ENCODE results near the gene ZNF121.
"Not testable (repeated sequence)": the region's sequence is repeated elsewhere in the genome, so short reads cannot be mapped to it uniquely, and the experiment has no call there.

The ZNF121 gene

DNA sequence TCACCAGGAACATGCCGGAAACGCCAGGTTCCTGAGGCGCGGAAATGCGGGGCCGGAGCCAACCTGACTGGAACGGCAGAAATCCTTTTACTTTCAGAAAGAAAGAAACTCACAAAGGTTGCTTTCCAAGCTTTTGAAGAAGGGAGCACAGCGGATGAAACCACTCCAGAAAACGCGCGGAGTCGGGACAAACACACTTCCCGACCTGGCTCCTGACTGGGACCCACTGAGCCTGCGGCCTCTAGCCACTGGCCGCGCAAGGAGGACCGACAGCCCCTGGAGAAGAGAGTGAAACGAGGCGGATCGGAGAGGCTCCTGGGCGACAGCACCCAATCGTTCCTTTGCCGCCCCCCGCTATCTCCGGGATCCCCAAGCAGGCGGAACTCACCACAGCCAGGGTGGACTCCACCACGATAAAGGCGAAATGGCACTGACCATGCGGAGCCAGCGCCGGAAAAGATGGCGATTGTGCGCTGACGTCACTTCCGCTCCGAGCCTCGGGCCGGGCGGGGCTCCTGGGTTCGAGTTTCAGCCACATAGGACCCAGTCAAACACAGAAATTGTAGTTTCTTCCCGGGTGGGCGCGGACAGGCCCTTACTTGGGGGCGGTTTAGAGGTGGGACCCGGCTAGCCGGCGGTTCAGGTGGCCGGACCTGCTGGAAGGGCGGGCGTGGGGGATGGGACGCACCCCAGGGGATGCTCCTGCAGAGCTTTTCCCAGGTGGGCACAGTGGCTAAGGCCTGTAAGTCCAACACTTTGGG is at the start of gene ZNF121:
Gene ZNF121 (minus strand): TSS at position 432 of the 761 bp plus-strand sequence. CDS start 16,407 bp downstream, outside the sequence.
- in situ Hi-C loops (cut with HindIII; ENCODE audit: low pct_ligation_motif_present, low pct_unique_long_range_greater_than_20kb, low sequenced_read_pairs), result no loop called here
- peak; percentile 79 for DNase-seq

GRCh38 chr19:9627856-9628255 is 43.6 kb upstream of the ZNF121 start:
- in situ Hi-C loops (cut with HindIII; ENCODE audit: low pct_ligation_motif_present, low pct_unique_long_range_greater_than_20kb, low sequenced_read_pairs), result no loop called here
- no peak for DNase-seq

- in situ Hi-C loops (cut with HindIII; ENCODE audit: low pct_ligation_motif_present, low pct_unique_long_range_greater_than_20kb, low sequenced_read_pairs), result no loop called here
- DNase-seq, result no peak
These were observed 38.2 kb upstream of the ZNF121 start for GRCh38 chr19:9622531-9622930.

DNA sequence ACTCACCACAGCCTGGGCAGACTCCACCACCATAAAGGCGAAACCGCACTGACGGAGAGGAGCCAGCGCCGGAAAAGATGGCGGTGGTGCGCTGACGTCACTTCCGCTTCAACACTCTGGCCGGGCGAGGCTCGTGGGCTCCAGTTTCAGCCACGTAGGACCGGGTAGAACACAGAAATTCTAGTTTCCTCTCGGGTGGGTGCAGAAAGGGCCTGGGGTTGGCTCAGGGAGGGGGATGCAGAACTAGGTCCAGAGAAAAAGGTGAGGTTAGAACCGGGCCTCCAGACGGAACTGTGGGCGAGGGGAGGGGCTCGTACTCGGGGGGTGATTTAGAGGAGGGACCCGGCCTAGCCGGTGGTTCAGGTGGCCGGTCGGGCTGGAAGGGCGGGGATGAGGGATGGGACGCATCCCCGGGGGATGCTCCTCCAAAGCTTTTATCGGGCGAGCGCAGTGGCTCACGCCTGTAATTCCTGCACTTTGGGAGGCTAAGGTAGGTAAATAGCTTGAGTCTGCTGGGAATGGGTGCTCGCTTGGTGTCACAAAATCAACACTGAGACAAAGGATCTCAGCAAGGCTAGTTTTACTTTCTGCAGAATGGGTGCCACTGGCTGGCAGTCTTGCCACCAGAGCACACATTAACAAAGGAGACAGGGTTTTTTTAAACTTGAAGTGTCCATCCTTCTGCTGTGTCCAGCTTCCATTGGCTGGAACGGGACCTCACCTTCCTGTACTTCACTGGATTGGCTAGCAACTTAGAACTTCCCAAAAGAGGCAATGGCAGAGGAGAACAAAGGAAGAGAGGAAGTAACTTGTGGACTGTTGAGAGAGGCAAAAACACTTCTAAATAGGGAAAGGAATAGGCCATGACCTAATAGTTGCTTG is 37.1 kb upstream of the ZNF121 start, which contains the start of gene ZNF561:
Gene ZNF561 (minus strand): TSS at position 77 of the 882 bp plus-strand sequence. CDS start 1,776 bp downstream, outside the sequence.
- DNase-seq, result peak; percentile 84
- in situ Hi-C loops (cut with HindIII; ENCODE audit: low pct_ligation_motif_present, low pct_unique_long_range_greater_than_20kb, low sequenced_read_pairs), result no loop called here

- DNase-seq, result no peak
- in situ Hi-C loops (cut with HindIII; ENCODE audit: low pct_ligation_motif_present, low pct_unique_long_range_greater_than_20kb, low sequenced_read_pairs), result no loop called here
These were observed 36.5 kb upstream of the ZNF121 start for GRCh38 chr19:9620842-9621155.

DNA sequence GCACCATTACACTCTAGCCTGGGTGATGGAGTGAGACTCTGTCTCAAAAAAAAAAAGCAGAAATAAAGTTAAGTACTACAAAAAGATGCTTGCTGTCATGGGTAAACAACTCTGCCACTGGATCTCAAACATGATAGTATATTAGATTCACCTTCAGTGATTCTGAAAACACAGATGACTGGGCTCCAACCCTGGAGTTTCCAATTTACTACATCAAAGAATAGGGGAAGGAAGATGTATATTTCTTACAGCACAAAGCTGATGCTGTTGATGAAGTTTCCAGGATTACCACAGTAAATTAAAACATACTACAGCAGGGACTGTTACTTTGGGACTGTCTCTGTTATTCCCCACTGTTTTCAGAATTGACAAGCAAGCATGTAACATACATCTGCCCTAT is 31.5 kb upstream of the ZNF121 start:
- DNase-seq, result no peak
- in situ Hi-C loops (cut with HindIII; ENCODE audit: low pct_ligation_motif_present, low pct_unique_long_range_greater_than_20kb, low sequenced_read_pairs), result no loop called here

GRCh38 chr19:9610484-9611113 is 26.3 kb upstream of the ZNF121 start:
- in situ Hi-C loops (cut with HindIII; ENCODE audit: low pct_ligation_motif_present, low pct_unique_long_range_greater_than_20kb, low sequenced_read_pairs), result no loop called here

DNA sequence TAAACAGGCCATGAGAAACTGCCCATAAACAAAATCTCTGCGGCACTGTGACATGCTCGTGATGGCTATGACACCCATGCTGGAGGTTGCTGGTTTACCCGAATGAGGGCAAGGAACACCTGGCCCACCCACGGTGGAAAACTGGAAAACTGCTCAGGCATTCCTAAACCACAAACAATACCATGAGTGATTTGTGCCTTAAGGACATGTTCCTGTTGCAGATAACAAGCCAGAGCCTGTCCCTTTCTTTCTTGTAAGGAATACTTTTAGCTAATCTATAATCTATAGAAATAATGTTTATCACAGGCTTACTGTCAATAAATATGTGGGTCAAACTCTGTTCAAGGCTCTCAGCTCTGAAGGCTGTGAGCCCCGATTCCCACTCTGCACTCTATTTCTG is 24.6 kb upstream of the ZNF121 start:
- in situ Hi-C loops (cut with HindIII; ENCODE audit: low pct_ligation_motif_present, low pct_unique_long_range_greater_than_20kb, low sequenced_read_pairs), result no loop called here
- no peak for DNase-seq

More at GRCh38 chr19:9610484-9611113, 26.3 kb upstream of the ZNF121 start:
- peak; percentile 4 for DNase-seq

DNA sequence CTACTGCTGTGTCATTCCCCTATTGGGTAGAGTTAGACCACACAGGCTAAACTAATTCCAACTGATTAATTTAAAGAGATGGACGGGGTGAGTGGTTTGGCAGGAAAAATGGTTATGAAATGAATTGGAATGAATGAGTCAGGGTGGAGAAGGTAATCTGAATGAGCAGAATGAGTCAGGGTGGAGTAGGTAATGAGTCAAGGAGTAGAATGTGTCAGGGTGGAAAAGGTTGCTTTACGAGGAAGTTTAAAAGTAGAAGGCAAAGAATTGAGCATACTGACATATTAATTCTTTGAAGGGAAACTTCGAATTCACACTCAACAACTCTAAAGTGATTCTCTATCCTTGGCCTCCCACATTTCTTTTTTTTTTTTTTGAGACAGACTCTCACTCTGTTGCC is 12.7 kb upstream of the ZNF121 start:
- in situ Hi-C loops (cut with HindIII; ENCODE audit: low pct_ligation_motif_present, low pct_unique_long_range_greater_than_20kb, low sequenced_read_pairs), result no loop called here
- no peak for DNase-seq

- in situ Hi-C loops (cut with HindIII; ENCODE audit: low pct_ligation_motif_present, low pct_unique_long_range_greater_than_20kb, low sequenced_read_pairs), result no loop called here
- DNase-seq, result peak; percentile 56
These were observed 2.5 kb upstream of the ZNF121 start for GRCh38 chr19:9586764-9587163.

- in situ Hi-C loops (cut with HindIII; ENCODE audit: low pct_ligation_motif_present, low pct_unique_long_range_greater_than_20kb, low sequenced_read_pairs); DNase-seq: not testable (repeated sequence)
These were observed 2.1 kb downstream of the ZNF121 start for GRCh38 chr19:9582081-9582725.

DNA sequence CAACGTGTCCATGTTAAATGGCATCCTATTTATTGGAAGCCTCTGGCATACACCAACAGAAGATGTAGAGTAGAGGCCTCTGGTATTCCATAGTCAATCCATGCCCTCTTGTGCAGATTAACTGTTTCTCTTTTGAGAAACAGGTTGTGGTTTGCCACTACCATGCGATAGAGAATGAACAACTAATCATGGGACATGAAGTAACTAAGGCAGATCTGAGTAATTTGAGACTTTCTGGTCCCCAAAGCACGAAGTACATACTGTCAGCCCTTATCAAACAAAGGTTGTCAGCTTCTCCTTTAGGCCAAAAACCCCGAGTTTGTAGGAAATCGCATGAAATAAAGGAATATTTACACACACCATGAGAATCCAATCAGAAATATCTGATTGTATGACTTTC is 3.6 kb downstream of the ZNF121 start:
- DNase-seq, result no peak
- in situ Hi-C loops (cut with HindIII; ENCODE audit: low pct_ligation_motif_present, low pct_unique_long_range_greater_than_20kb, low sequenced_read_pairs), result no loop called here

DNA sequence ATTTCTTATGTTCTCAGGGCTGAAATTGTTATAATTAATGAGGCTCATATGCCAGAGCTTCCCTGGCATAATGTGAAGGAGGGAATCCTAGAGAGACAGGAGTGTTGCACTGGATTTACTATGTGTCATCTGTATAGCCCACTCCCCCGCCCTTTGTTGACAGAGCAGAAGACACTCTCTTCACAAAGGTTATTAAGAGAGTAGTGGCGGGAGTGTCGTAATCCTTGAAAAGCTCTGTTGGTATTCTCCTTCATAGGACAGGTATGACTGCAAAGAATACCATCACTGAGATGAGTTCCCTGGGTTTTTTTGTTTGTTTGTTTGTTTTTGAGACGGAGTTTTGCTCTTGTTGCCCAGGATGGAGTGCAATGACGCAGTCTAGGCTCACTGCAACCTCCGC is 14.0 kb downstream of the ZNF121 start:
- no peak for DNase-seq
- in situ Hi-C loops (cut with HindIII; ENCODE audit: low pct_ligation_motif_present, low pct_unique_long_range_greater_than_20kb, low sequenced_read_pairs), result no loop called here

GRCh38 chr19:9566729-9567128 is 17.6 kb downstream of the ZNF121 start:
- DNase-seq, result no peak
- in situ Hi-C loops (cut with HindIII; ENCODE audit: low pct_ligation_motif_present, low pct_unique_long_range_greater_than_20kb, low sequenced_read_pairs), result no loop called here

DNA sequence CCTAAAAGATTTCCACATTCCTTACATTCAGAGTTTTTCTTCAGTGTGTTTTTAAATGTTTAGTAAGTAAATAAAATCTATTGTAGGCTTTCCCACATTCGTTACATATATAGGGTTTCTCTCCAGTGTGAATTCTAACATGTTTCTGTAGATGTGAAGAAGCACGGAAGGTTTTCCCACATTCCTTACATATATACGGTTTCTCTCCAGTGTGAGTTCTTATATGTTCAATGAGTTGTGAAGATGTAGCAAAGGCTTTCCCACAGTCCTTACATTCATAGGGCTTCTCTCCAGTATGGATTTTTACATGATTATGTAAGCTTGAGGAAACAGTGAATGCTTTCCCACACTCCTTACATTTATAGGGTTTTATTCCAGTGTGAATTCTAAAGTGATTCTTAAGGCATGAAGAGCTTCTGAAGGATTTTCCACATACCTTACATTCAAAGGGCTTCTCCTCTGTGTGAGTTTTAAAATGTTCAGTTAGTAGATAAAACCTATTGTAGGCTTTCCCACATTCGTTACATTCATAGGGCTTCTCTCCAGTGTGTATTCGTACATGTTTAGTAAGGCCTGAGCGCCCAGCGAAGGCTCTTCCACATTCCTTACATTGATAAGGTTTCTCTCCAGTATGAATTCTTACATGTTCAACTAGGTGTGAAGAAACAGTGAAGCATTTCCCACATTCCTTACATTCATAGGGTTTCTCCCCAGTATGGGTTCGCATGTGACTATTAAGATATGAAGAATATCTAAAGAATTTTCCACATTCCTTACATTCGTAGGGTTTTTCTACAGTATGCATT is 18.2 kb downstream of the ZNF121 start:
- DNase-seq, result peak; percentile 24
- in situ Hi-C loops (cut with HindIII; ENCODE audit: low pct_ligation_motif_present, low pct_unique_long_range_greater_than_20kb, low sequenced_read_pairs), result no loop called here

GRCh38 chr19:9552536-9553274 is 31.6 kb downstream of the ZNF121 start:
- in situ Hi-C loops (cut with HindIII; ENCODE audit: low pct_ligation_motif_present, low pct_unique_long_range_greater_than_20kb, low sequenced_read_pairs), result no loop called here
- DNase-seq, result no peak

DNA sequence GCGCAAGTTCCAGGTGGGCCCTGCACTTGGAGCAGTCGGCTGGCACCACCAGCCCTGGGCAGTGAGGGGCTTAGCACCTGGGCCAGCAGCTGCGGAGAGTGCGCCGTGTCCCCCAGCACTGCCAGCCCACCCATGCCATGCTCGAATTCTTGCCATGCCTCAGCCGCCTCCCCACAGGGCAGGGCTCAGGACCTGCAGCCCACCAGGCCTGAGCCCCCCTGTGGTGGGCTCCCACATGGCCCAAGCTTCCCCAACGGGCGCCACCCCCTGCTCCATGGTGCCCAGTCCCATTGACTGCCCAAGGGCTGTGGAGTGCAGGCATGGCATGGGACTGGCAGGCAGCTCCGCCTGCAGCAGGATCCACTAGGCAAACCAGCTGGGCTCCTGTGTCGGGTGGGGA is 36.4 kb downstream of the ZNF121 start:
- DNase-seq, result no peak
- in situ Hi-C loops (cut with HindIII; ENCODE audit: low pct_ligation_motif_present, low pct_unique_long_range_greater_than_20kb, low sequenced_read_pairs), result no loop called here

Data from ACHN (cell line).